Endothelial cell of umbilical vein (primary cell): ENCODE results near the gene C19orf25. TPM values are rescaled to one million over a fixed set of nuclear protein-coding genes. Genes with fewer than 3 reads are reported as not detected.

Experiments
- BruUV-seq: library from RNA; stranded (reverse); fragments of 400-500 nt; replicated peaks from 2 replicates; lab custom pipeline; 2021; lab: Mats Ljungman, UMichigan
- CTCF ChIA-PET: fragments of 300-600, 350-600 bp; sonication (Branson Sonifier 250); formaldehyde crosslinking; loops from one replicate; lab custom pipeline; 2021; ENCODE audit warnings: antibody characterized with exemption, inconsistent platforms; lab: Charles Lee
- POLR2A ChIA-PET: fragments of 300-600, 350-600 bp; sonication (Branson Sonifier 250); formaldehyde crosslinking; loops from one replicate; lab custom pipeline; 2021; ENCODE audit warnings: antibody characterized with exemption, inconsistent platforms; lab: Charles Lee
- DNase-seq: peaks from one replicate; pipeline ENCODE4 v3.0.0-alpha.2; 2011; ENCODE audit warnings: low read depth, low spot score
- FAIRE-seq: peaks from 2 replicates; lab custom pipeline; 2011; peaks lifted over from hg19 to GRCh38; lab: Jason Lieb, UNC
- H2AFZ ChIP-seq: 2 replicates; pipeline ENCODE4 v1.6.0; 2012; ENCODE audit warnings: low read depth, low read length, control low read depth, inconsistent platforms
- H3K27ac ChIP-seq: 2 replicates; pipeline ENCODE4 v1.5.1; 2011; ENCODE audit warnings: low read depth, mild to moderate bottlenecking, control low read depth, low read length, moderate library complexity; ENCODE audit not compliant: insufficient read depth
- H3K27me3 ChIP-seq, 2 experiments: 2 replicates each; pipeline versions ENCODE4 v1.6.0 to v1.6.1; 2011; ENCODE audit warnings: low read length in 2 of 2, mixed read lengths in 1 of 2; ENCODE audit not compliant: control insufficient read depth in 2 of 2, insufficient read depth in 2 of 2
- H3K36me3 ChIP-seq, 2 experiments: 2 replicates in 1 of 2; 3 replicates in 1 of 2; pipeline ENCODE4 v1.5.1; 2011; ENCODE audit warnings: low read length in 2 of 2, mild to moderate bottlenecking in 1 of 2, moderate library complexity in 1 of 2; ENCODE audit not compliant: control insufficient read depth in 2 of 2, insufficient read depth in 2 of 2; ENCODE audit errors: extremely low read depth in 1 of 2
- H3K4me1 ChIP-seq: 3 replicates; pipeline ENCODE4 v1.5.1; 2011; ENCODE audit warnings: mild to moderate bottlenecking, low read length; ENCODE audit not compliant: control insufficient read depth, insufficient read depth; ENCODE audit errors: extremely low read depth
- H3K4me2 ChIP-seq: 2 replicates; pipeline ENCODE4 v1.6.1; 2011; ENCODE audit warnings: low read length, control low read depth, mixed read lengths; ENCODE audit not compliant: insufficient read depth
- H3K4me3 ChIP-seq, 3 experiments: fragments of 200-600 bp in 1 of 3; sonication (generic), shearing (Covaris generic) in 1 of 3; replicated peaks in 1 of 3; 2 replicates each; pipeline ENCODE4 v1.5.1; 2011 to 2016; ENCODE audit warnings: control low read depth in 3 of 3, low read length in 3 of 3, mild to moderate bottlenecking in 2 of 3, inconsistent platforms in 1 of 3, low read depth in 1 of 3, moderate library complexity in 1 of 3; ENCODE audit not compliant: insufficient read depth in 1 of 3
- H3K79me2 ChIP-seq: 2 replicates; pipeline ENCODE4 v1.6.0; 2012; ENCODE audit warnings: low read length, inconsistent platforms; ENCODE audit not compliant: control insufficient read depth, insufficient read depth
- H3K9ac ChIP-seq: replicated peaks from 2 replicates; pipeline ENCODE3; 2011; ENCODE audit warnings: low read length, control low read depth; ENCODE audit not compliant: insufficient read depth; ENCODE audit errors: extremely low read depth
- H3K9me1 ChIP-seq: replicated peaks from 3 replicates; pipeline ENCODE4 v1.6.0; 2011; ENCODE audit warnings: mild to moderate bottlenecking, low read length; ENCODE audit not compliant: control insufficient read depth, insufficient read depth; ENCODE audit errors: extremely low read depth
- H3K9me3 ChIP-seq: replicated peaks from 2 replicates; pipeline ENCODE4 v1.5.1; 2012; ENCODE audit warnings: low read length, inconsistent platforms; ENCODE audit not compliant: control insufficient read depth, insufficient read depth
- H4K20me1 ChIP-seq: replicated peaks from 2 replicates; pipeline ENCODE3; 2011; ENCODE audit warnings: mild to moderate bottlenecking, low read length; ENCODE audit not compliant: control insufficient read depth, insufficient read depth; ENCODE audit errors: extremely low read depth
- EZH2 ChIP-seq: IDR thresholded peaks from 2 replicates; pipeline ENCODE4 v1.6.1; 2012; ENCODE audit warnings: borderline replicate concordance, low read depth, mild to moderate bottlenecking, moderate library complexity, low read length, inconsistent platforms; ENCODE audit not compliant: severe bottlenecking
- FOS ChIP-seq: IDR thresholded peaks from 2 replicates; pipeline ENCODE4 v1.6.1; 2011; ENCODE audit warnings: mild to moderate bottlenecking, low read length, moderate library complexity, borderline replicate concordance; ENCODE audit not compliant: insufficient read depth
- GATA2 ChIP-seq: IDR thresholded peaks from 2 replicates; pipeline ENCODE4 v1.7.0; 2011; ENCODE audit warnings: low read depth, mild to moderate bottlenecking, moderate library complexity, mixed read lengths, low read length; ENCODE audit not compliant: insufficient read length, insufficient read depth
- JUN ChIP-seq: IDR thresholded peaks from 2 replicates; pipeline ENCODE4 v1.6.1; 2011; ENCODE audit warnings: borderline replicate concordance, low read depth; ENCODE audit not compliant: insufficient read length, insufficient read depth
- MYC ChIP-seq: IDR thresholded peaks from one replicate; pipeline ENCODE4 v1.6.1; 2011; ENCODE audit warnings: mild to moderate bottlenecking, low read depth, low read length
- POLR2A ChIP-seq: IDR thresholded peaks from 2 replicates; pipeline ENCODE4 v1.6.1; 2012; ENCODE audit warnings: low read depth, mild to moderate bottlenecking, control low read depth, low read length
- POLR2AphosphoS5 ChIP-seq: IDR thresholded peaks from 2 replicates; pipeline ENCODE4 v1.6.1; 2012; ENCODE audit warnings: low read depth, mild to moderate bottlenecking, control low read depth, low read length, moderate library complexity; ENCODE audit not compliant: insufficient read depth
- dilution Hi-C: fragments of 300-500 bp; cut with MboI; formaldehyde crosslinking; loops from one replicate; pipeline ENCODE4 v1.15.0; 2019; ENCODE audit warnings: low sequenced_read_pairs; ENCODE audit not compliant: extremely low pct_ligation_motif_present
- intact Hi-C: fragments of 100-400 bp; cut with micrococcal nuclease; formaldehyde crosslinking; loops from one replicate; pipeline ENCODE4 v1.10.0; 2022
- polyA plus RNA-seq, 4 experiments: library from polyadenylated mRNA; depleted of rRNA in 3 of 4; stranded (reverse) in 3 of 4; unstranded in 1 of 4; fragments of >200 nt; gene quantifications; 2 replicates each; pipeline versions ENCODE4 v1.2.1 to v1.2.3, GENCODE V29; 2011 to 2012; ENCODE audit warnings: missing spikeins in 1 of 4
- total RNA-seq: library from RNA; stranded (reverse); gene quantifications from 2 replicates; pipeline ENCODE4 v1.2.3, GENCODE V29; 2021
- TF ChIP-seq, protein P1 (sequence below), 2 donors: IDR thresholded peaks; 1 replicate in 1 of 2; 2 replicates in 1 of 2; pipeline ENCODE4 v1.5.1; 2011; ENCODE audit warnings: low read length in 2 of 2, mild to moderate bottlenecking in 2 of 2, moderate library complexity in 2 of 2, control low read depth in 1 of 2, inconsistent platforms in 1 of 2, low read depth in 1 of 2; ENCODE audit not compliant: insufficient read depth in 1 of 2; ENCODE audit errors: extremely low read depth in 1 of 2
- TF ChIP-seq, protein P2 (sequence below): IDR thresholded peaks from 2 replicates; pipeline ENCODE4 v1.6.1; 2011; ENCODE audit not compliant: insufficient read depth, insufficient read length

C19orf25 gene
- total and polyA plus RNA-seq, 2 donors (not counting 3 experiments of a cell fraction or from before 2014, with no cell fraction given): 28.0 to 34.6 TPM

DNA sequence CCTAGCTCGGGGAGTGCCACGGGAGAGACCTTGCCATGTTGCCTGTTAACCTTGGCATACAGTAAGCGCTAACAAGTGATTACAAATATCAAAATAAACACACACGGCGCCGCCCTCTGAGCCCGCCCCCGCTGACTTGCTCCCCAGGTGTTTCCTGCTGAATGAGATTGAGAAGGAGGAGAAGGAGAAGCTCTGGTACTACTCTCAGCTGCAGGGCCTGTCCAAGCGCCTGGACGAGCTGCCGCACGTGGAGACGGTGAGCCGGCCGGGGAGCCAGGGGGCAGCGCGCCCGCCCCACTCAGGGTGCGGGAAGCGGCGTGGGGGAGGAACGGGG is 24.0 kb downstream of the C19orf25 start:
- ChIA-PET POLR2A (interaction anchor here (0.6 kb wide), 1 partner anchor 1522 kb away, joined by 4 read pairs; no protein-coding TSS in a partner anchor), CTCF (interaction anchor here (0.6 to 3.7 kb wide), 3 partner anchors 10 to 267 kb away, joined by 4 to 28 read pairs (median 11); no protein-coding TSS in a partner anchor)
- Histone ChIP-seq H3K4me3 (no peak overlapping the region), H3K36me3 (no peaks in the 10 kb centered on the region), H3K4me2 (no peak overlapping the region), H3K9me3 (no peaks in the 10 kb centered on the region), H3K27me3 (peaks cover 32 to 36% of the 10 kb centered on the region in 2 experiments), H2AFZ (no peak overlapping the region), H3K9ac (no peak overlapping the region), H3K9me1 (no peaks in the 10 kb centered on the region), H3K4me1 (no peaks in the 10 kb centered on the region), H3K27ac (no peak overlapping the region), H3K79me2 (no peaks in the 10 kb centered on the region), H4K20me1 (no peaks in the 10 kb centered on the region)
- FAIRE-seq: peak; percentile 76
- intact Hi-C loops (no loop called here), dilution Hi-C loops (no loop called here)
- no peak for TF ChIP-seq POLR2AphosphoS5
- TF ChIP-seq EZH2: no peak
- TF ChIP-seq FOS: no peak
- no peak for TF ChIP-seq GATA2
- TF ChIP-seq, protein P1, sequence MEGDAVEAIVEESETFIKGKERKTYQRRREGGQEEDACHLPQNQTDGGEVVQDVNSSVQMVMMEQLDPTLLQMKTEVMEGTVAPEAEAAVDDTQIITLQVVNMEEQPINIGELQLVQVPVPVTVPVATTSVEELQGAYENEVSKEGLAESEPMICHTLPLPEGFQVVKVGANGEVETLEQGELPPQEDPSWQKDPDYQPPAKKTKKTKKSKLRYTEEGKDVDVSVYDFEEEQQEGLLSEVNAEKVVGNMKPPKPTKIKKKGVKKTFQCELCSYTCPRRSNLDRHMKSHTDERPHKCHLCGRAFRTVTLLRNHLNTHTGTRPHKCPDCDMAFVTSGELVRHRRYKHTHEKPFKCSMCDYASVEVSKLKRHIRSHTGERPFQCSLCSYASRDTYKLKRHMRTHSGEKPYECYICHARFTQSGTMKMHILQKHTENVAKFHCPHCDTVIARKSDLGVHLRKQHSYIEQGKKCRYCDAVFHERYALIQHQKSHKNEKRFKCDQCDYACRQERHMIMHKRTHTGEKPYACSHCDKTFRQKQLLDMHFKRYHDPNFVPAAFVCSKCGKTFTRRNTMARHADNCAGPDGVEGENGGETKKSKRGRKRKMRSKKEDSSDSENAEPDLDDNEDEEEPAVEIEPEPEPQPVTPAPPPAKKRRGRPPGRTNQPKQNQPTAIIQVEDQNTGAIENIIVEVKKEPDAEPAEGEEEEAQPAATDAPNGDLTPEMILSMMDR (IDR thresholded peaks at IDR 0.05; ENCODE audit: extremely low read depth in 1 of 2, insufficient read depth in 1 of 2, low read depth in 1 of 2, low read length in 2 of 2): no peak
- TF ChIP-seq, protein P2, sequence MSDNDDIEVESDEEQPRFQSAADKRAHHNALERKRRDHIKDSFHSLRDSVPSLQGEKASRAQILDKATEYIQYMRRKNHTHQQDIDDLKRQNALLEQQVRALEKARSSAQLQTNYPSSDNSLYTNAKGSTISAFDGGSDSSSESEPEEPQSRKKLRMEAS: no peak
- TF ChIP-seq MYC: no peak
- no peak for TF ChIP-seq JUN
- TF ChIP-seq POLR2A: no peak
- no TSS peak for BruUV-seq
- DNase-seq: peak; percentile 86
